ENCODE data around the gene H2AZ2.
A peak's percentile ranks its signal among the peaks of the same experiment; 100 is the strongest.

H2AZ2 gene

GRCh38 chr7:44811093-44811492 is 36.8 kb downstream of the H2AZ2 start (continued):
- TF ChIP-seq TSHZ2 (CRISPR knock-in tag; IDR thresholded peaks at IDR 0.05), result no peak
- no peak for TF ChIP-seq ZNF8 (CRISPR knock-in tag; IDR thresholded peaks at IDR 0.05)

GRCh38 chr7:44808914-44809393 is 38.9 kb downstream of the H2AZ2 start:
- no peak for TF ChIP-seq ESRRG (CRISPR knock-in tag; IDR thresholded peaks at IDR 0.05)
- ATAC-seq, result no peak

- no peak for TF ChIP-seq TSHZ2 (CRISPR knock-in tag; IDR thresholded peaks at IDR 0.05)
- no peak for TF ChIP-seq ZFP3 (CRISPR knock-in tag; IDR thresholded peaks at IDR 0.05)
- TF ChIP-seq ZNF8 (CRISPR knock-in tag; IDR thresholded peaks at IDR 0.05), result no peak
- no peak for TF ChIP-seq ZC3H10 (CRISPR knock-in tag; IDR thresholded peaks at IDR 0.05)
- no peak for TF ChIP-seq TOX (CRISPR knock-in tag; IDR thresholded peaks at IDR 0.05; ENCODE audit: borderline replicate concordance)
- TF ChIP-seq ZNF565 (CRISPR knock-in tag; conservative IDR thresholded peaks at IDR 0.05; ENCODE audit: low read depth), result no peak
- no peak for TF ChIP-seq SNAI2 (CRISPR knock-in tag; IDR thresholded peaks at IDR 0.05)
- ATAC-seq, result peak; percentile 46
These were observed 41.9 kb downstream of the H2AZ2 start for GRCh38 chr7:44805950-44806349.

GRCh38 chr7:44803828-44804519 is 43.9 kb downstream of the H2AZ2 start:
- ATAC-seq, result peak; percentile 2

GRCh38 chr7:44802418-44803025 is 45.4 kb downstream of the H2AZ2 start:
- no peak for ATAC-seq
- TF ChIP-seq PPARA (CRISPR knock-in tag; IDR thresholded peaks at IDR 0.05; ENCODE audit: borderline replicate concordance) (no peak), POU6F1 (CRISPR knock-in tag; IDR thresholded peaks at IDR 0.05; ENCODE audit: borderline replicate concordance, low read depth) (no peak), GLIS3 (CRISPR knock-in tag; IDR thresholded peaks at IDR 0.05) (no peak), ZFP3 (CRISPR knock-in tag; IDR thresholded peaks at IDR 0.05) (no peak), PATZ1 (CRISPR knock-in tag; IDR thresholded peaks at IDR 0.05; ENCODE audit: borderline replicate concordance) (no peak), CSDC2 (CRISPR knock-in tag; IDR thresholded peaks at IDR 0.05) (no peak), CREB5 (CRISPR knock-in tag; IDR thresholded peaks at IDR 0.05; ENCODE audit: low read depth) (no peak), OSR1 (CRISPR knock-in tag; IDR thresholded peaks at IDR 0.05) (no peak), ISL1 (CRISPR knock-in tag; IDR thresholded peaks at IDR 0.05) (no peak), CSRNP3 (CRISPR knock-in tag; IDR thresholded peaks at IDR 0.05) (no peak), RARB (CRISPR knock-in tag; IDR thresholded peaks at IDR 0.05) (no peak), TSHZ2 (CRISPR knock-in tag; IDR thresholded peaks at IDR 0.05) (no peak)
